Measurements from ENCODE around the gene OR11A1. TPM values are rescaled to one million over a fixed set of nuclear protein-coding genes. Genes with fewer than 3 reads are reported as not detected.

The OR11A1 gene
- total and polyA plus RNA-seq, 2 donors (not counting 3 experiments of a cell fraction or from before 2014, with no cell fraction given) = not detected

DNA sequence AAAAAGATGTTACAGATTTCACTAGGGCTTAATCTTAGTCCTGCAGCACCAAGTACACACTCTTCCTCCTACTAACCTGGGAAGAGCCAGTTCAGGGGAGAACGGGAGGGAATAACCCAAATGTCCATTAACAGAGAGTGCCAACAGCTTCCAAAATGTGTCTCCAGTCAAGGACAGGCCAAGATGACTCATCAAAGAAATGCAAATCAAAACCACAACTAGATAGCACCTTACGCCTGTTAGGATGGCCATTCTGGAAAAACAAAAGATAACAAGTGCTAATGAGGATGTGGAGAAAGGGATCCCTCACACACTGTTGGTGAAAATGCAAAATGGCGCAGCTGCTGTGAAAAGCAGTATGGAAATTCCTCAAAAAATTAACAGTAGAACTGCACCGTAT lies 34.7 kb upstream of the OR11A1 start:
- FAIRE-seq = no peak
- CTCF ChIA-PET = no interaction called here

More for the DNA sequence above, 34.7 kb upstream of the OR11A1 start:
- Histone ChIP-seq H3K9me1 (replicated peaks; ENCODE audit: control insufficient read depth, extremely low read depth, insufficient read depth, low read length) (no peaks in the 10 kb centered on the region), H3K9ac (replicated peaks; ENCODE audit: extremely low read depth, insufficient read depth, low read length) (no peak overlapping the region), H2AFZ (ENCODE audit: low read depth, low read length) (no peak overlapping the region), H3K9me3 (replicated peaks; ENCODE audit: control insufficient read depth, insufficient read depth, low read length) (no peaks in the 10 kb centered on the region), H3K4me1 (ENCODE audit: control insufficient read depth, extremely low read depth, insufficient read depth, low read length) (no peaks in the 10 kb centered on the region), H3K36me3 (ENCODE audit: control insufficient read depth in 2 of 2, extremely low read depth in 1 of 2, insufficient read depth in 2 of 2, low read length in 2 of 2) (no peaks in the 10 kb centered on the region), H3K27ac (ENCODE audit: insufficient read depth, low read depth, low read length) (no peak overlapping the region), H3K79me2 (ENCODE audit: control insufficient read depth, insufficient read depth, low read length) (no peaks in the 10 kb centered on the region), H3K4me2 (ENCODE audit: insufficient read depth, low read length) (no peak overlapping the region), H3K27me3 (ENCODE audit: control insufficient read depth in 2 of 2, insufficient read depth in 2 of 2, low read length in 2 of 2) (no peaks in the 10 kb centered on the region), H4K20me1 (replicated peaks; ENCODE audit: control insufficient read depth, extremely low read depth, insufficient read depth, low read length) (no peaks in the 10 kb centered on the region), H3K4me3 (replicated peaks in 1 of 3; ENCODE audit: insufficient read depth in 1 of 3, low read depth in 1 of 3, low read length in 3 of 3) (no peak overlapping the region)
- DNase-seq (ENCODE audit: low read depth, low spot score) = no peak
- no TSS peak for BruUV-seq (replicated peaks)
- TF ChIP-seq MYC (IDR thresholded peaks at IDR 0.05; ENCODE audit: low read depth, low read length) (no peak), JUN (IDR thresholded peaks at IDR 0.05; ENCODE audit: borderline replicate concordance, insufficient read depth, insufficient read length, low read depth) (no peak), FOS (IDR thresholded peaks at IDR 0.05; ENCODE audit: borderline replicate concordance, insufficient read depth, low read length) (no peak), POLR2AphosphoS5 (IDR thresholded peaks at IDR 0.05; ENCODE audit: insufficient read depth, low read depth, low read length) (no peak), POLR2A (IDR thresholded peaks at IDR 0.05; ENCODE audit: low read depth, low read length) (no peak), GATA2 (IDR thresholded peaks at IDR 0.05; ENCODE audit: insufficient read depth, insufficient read length, low read depth, low read length) (no peak), CTCF (IDR thresholded peaks at IDR 0.05; ENCODE audit: extremely low read depth in 1 of 2, insufficient read depth in 1 of 2, low read depth in 1 of 2, low read length in 2 of 2) (no peak), EZH2 (IDR thresholded peaks at IDR 0.05; ENCODE audit: borderline replicate concordance, low read depth, low read length, severe bottlenecking) (no peak)
- TF ChIP-seq, protein P1, sequence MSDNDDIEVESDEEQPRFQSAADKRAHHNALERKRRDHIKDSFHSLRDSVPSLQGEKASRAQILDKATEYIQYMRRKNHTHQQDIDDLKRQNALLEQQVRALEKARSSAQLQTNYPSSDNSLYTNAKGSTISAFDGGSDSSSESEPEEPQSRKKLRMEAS (IDR thresholded peaks at IDR 0.05; ENCODE audit: insufficient read depth, insufficient read length) = no peak
- intact Hi-C loops (cut with micrococcal nuclease) (no loop called here), dilution Hi-C loops (cut with MboI; ENCODE audit: extremely low pct_ligation_motif_present, low sequenced_read_pairs) (no loop called here)
- POLR2A ChIA-PET = no interaction called here

All from endothelial cell of umbilical vein (primary cell).